HFFc6 (cell line): Measurements from ENCODE around the gene SLC38A10. TPM values are rescaled to one million over a fixed set of nuclear protein-coding genes. Genes with fewer than 3 reads are reported as not detected.

Source experiments
- DNase-seq: peaks from one replicate; pipeline ENCODE4 v3.0.0-alpha.2; 2018
- H3K27ac Mint-ChIP-seq: 2 replicates; pipeline ENCODE4 v1.8.0; 2020; ENCODE audit warnings: mild to moderate bottlenecking, mixed read lengths
- H3K27me3 Mint-ChIP-seq: 2 replicates; pipeline ENCODE4 v1.8.0; 2021; ENCODE audit warnings: mild to moderate bottlenecking, moderate library complexity, mixed read lengths; ENCODE audit not compliant: insufficient read depth
- H3K36me3 Mint-ChIP-seq: 2 replicates; pipeline ENCODE4 v1.8.0; 2021; ENCODE audit warnings: low read depth, mixed read lengths
- H3K4me1 Mint-ChIP-seq: 2 replicates; pipeline ENCODE4 v1.8.0; 2020; ENCODE audit warnings: low read depth, mixed read lengths
- H3K4me3 Mint-ChIP-seq: 2 replicates; pipeline ENCODE4 v1.8.0; 2020; ENCODE audit warnings: mild to moderate bottlenecking, moderate library complexity, mixed read lengths
- H3K9me3 Mint-ChIP-seq: 2 replicates; pipeline ENCODE4 v1.8.0; 2020; ENCODE audit warnings: mild to moderate bottlenecking, mixed read lengths
- CTCF ChIP-seq: fragments of 200-600 bp; sonication (generic); IDR thresholded peaks from 2 replicates; pipeline ENCODE4 v1.5.0; 2021; ENCODE audit warnings: antibody characterized with exemption, mild to moderate bottlenecking
- total RNA-seq, 6 experiments: library from RNA; stranded (reverse); fragmentation: NEBNext Ultra II Directional; extraction: Animal tissue kit (Norgen Biotek cat#: 25700); gene quantifications; 2 replicates in 1 of 6; 3 replicates in 5 of 6; pipeline ENCODE4 v1.2.3, GENCODE V29; 2021

Gene SLC38A10
- total RNA-seq, 6 experiments from 2014 or later, result 71.2 to 88.3 (median 72.2) TPM

- Mint-ChIP-seq H3K4me3 (no peak overlapping the region), H3K4me1 (peaks cover 18% of the 10 kb centered on the region), H3K9me3 (no peaks in the 10 kb centered on the region), H3K36me3 (peaks cover 7% of the 10 kb centered on the region; the same call in 1 of the 2 replicates), H3K27ac (no peak overlapping the region), H3K27me3 (no peaks in the 10 kb centered on the region; the same call in 1 of the 2 replicates)
- no peak for DNase-seq
- no peak for TF ChIP-seq CTCF
These were observed 76.1 kb downstream of the SLC38A10 start for GRCh38 chr17:81218991-81219390.

- no peaks in the 10 kb centered on the region; the same call in 1 of the 2 replicates for H3K27me3 Mint-ChIP-seq
- no peak overlapping the region for H3K4me3 Mint-ChIP-seq
- DNase-seq, result no peak
- peaks cover 7% of the 10 kb centered on the region; the same call in 1 of the 2 replicates for H3K36me3 Mint-ChIP-seq
- no peak overlapping the region for H3K27ac Mint-ChIP-seq
- H3K9me3 Mint-ChIP-seq, result no peaks in the 10 kb centered on the region
- TF ChIP-seq CTCF, result no peak
- peaks cover 12% of the 10 kb centered on the region for H3K4me1 Mint-ChIP-seq
These were observed 76.6 kb downstream of the SLC38A10 start for GRCh38 chr17:81218459-81218858.

- TF ChIP-seq CTCF, result no peak
- H3K4me1 Mint-ChIP-seq, result peaks cover 10% of the 10 kb centered on the region
- no peaks in the 10 kb centered on the region for H3K9me3 Mint-ChIP-seq
- H3K27me3 Mint-ChIP-seq, result no peaks in the 10 kb centered on the region; the same call in 1 of the 2 replicates
- H3K36me3 Mint-ChIP-seq, result peaks cover 7% of the 10 kb centered on the region; the same call in 1 of the 2 replicates
- no peak for DNase-seq
- no peak overlapping the region for H3K27ac Mint-ChIP-seq
- no peak overlapping the region for H3K4me3 Mint-ChIP-seq
These were observed 77.6 kb downstream of the SLC38A10 start for GRCh38 chr17:81217491-81217890.

GRCh38 chr17:81213978-81214377 is 81.1 kb downstream of the SLC38A10 start:
- DNase-seq, result no peak
- Mint-ChIP-seq H3K9me3 (no peaks in the 10 kb centered on the region), H3K27ac (no peak overlapping the region), H3K4me1 (no peaks in the 10 kb centered on the region), H3K36me3 (peaks cover 7% of the 10 kb centered on the region; the same call in 1 of the 2 replicates), H3K27me3 (no peaks in the 10 kb centered on the region; the same call in 1 of the 2 replicates), H3K4me3 (no peak overlapping the region)
- no peak for TF ChIP-seq CTCF

- H3K36me3 Mint-ChIP-seq, result peaks cover 5% of the 10 kb centered on the region; the same call in 1 of the 2 replicates
- no peaks in the 10 kb centered on the region for H3K9me3 Mint-ChIP-seq
- DNase-seq, result no peak
- H3K4me3 Mint-ChIP-seq, result no peak overlapping the region
- H3K27ac Mint-ChIP-seq, result no peak overlapping the region
- no peak for TF ChIP-seq CTCF
- no peaks in the 10 kb centered on the region for H3K27me3 Mint-ChIP-seq
- H3K4me1 Mint-ChIP-seq, result no peaks in the 10 kb centered on the region
These were observed 82.7 kb downstream of the SLC38A10 start for GRCh38 chr17:81212365-81212764.

- no peak for TF ChIP-seq CTCF
- no peak overlapping the region for H3K27ac Mint-ChIP-seq
- H3K4me3 Mint-ChIP-seq, result no peak overlapping the region
- no peaks in the 10 kb centered on the region for H3K9me3 Mint-ChIP-seq
- DNase-seq, result no peak
- no peaks in the 10 kb centered on the region for H3K4me1 Mint-ChIP-seq
- no peaks in the 10 kb centered on the region for H3K36me3 Mint-ChIP-seq
- no peaks in the 10 kb centered on the region; the same call in 1 of the 2 replicates for H3K27me3 Mint-ChIP-seq
These were observed 84.2 kb downstream of the SLC38A10 start for GRCh38 chr17:81210868-81211267.
